GM19099 (cell line): Measurements from ENCODE around the gene BRI3BP.

Experiments used
- POLR2A ChIP-seq: IDR thresholded peaks from 3 replicates; pipeline ENCODE4 v1.6.1; 2011; ENCODE audit warnings: low read depth; ENCODE audit not compliant: insufficient read length; ENCODE audit errors: extremely low read depth

Gene BRI3BP

GRCh38 chr12:125068391-125068790 is 74.9 kb downstream of the BRI3BP start:
- no peak for TF ChIP-seq POLR2A

GRCh38 chr12:125069616-125070015 is 76.2 kb downstream of the BRI3BP start:
- TF ChIP-seq POLR2A: no peak

- TF ChIP-seq POLR2A: no peak
These were observed 76.7 kb downstream of the BRI3BP start for GRCh38 chr12:125070112-125070511.

GRCh38 chr12:125070661-125071390 is 77.4 kb downstream of the BRI3BP start:
- TF ChIP-seq POLR2A: no peak

- no peak for TF ChIP-seq POLR2A
These were observed 78.0 kb downstream of the BRI3BP start for GRCh38 chr12:125071456-125071855.

- no peak for TF ChIP-seq POLR2A
These were observed 79.1 kb downstream of the BRI3BP start for GRCh38 chr12:125072496-125072895.

- TF ChIP-seq POLR2A: no peak
These were observed 82.7 kb downstream of the BRI3BP start for GRCh38 chr12:125076103-125076502.

- no peak for TF ChIP-seq POLR2A
These were observed 85.6 kb downstream of the BRI3BP start for GRCh38 chr12:125079084-125079483.

- no peak for TF ChIP-seq POLR2A
These were observed 86.5 kb downstream of the BRI3BP start for GRCh38 chr12:125079648-125080645.
